Measurements from ENCODE around the gene THRA. TPM values are rescaled to one million over a fixed set of nuclear protein-coding genes. Genes with fewer than 3 reads are reported as not detected.
"Not testable (repeated sequence)": the region's sequence is repeated elsewhere in the genome, so short reads cannot be mapped to it uniquely, and the experiment has no call there.

Gene THRA
- total RNA-seq, 3 donors from 2014 or later (not counting 1 experiment from before 2014, with no cell fraction given) = 40.8 to 55.7 (median 42.3) TPM

GRCh38 chr17:40139566-40140058 lies 76.8 kb downstream of the THRA start:
- ATAC-seq = peak in 2 of 3 donors; percentile 2 to 6
- intact Hi-C loops (cut with micrococcal nuclease) = loop anchor here (1.0 to 5.0 kb wide), 3 partner anchors 26 to 78 kb away; partner anchors contain the start of gene WIPF2
- peak overlapping the region; percentile 94 for H3K27ac ChIP-seq (ENCODE audit: low read length)
- no peaks in the 10 kb centered on the region for H3K27me3 ChIP-seq (ENCODE audit: control insufficient read depth, insufficient read depth, low read length)
- H3K27ac Mint-ChIP-seq = peak overlapping the region; percentile 97
- peaks cover 36% of the 10 kb centered on the region for H3K36me3 ChIP-seq (ENCODE audit: control insufficient read depth, insufficient read depth, low read length)
- H3K4me3 Mint-ChIP-seq = peak overlapping the region; percentile 95
- TF ChIP-seq CTCF (IDR thresholded peaks at IDR 0.05) = no peak
- peaks cover 28 to 34% of the 10 kb centered on the region in 2 donors for H3K4me1 Mint-ChIP-seq
- H3K4me1 ChIP-seq (ENCODE audit: control insufficient read depth, insufficient read depth, low read length) = peaks cover 16% of the 10 kb centered on the region
- no peaks in the 10 kb centered on the region for H3K9me3 ChIP-seq (ENCODE audit: control insufficient read depth, insufficient read depth, low read length)
- no peaks in the 10 kb centered on the region for H3K27me3 Mint-ChIP-seq (ENCODE audit: low read depth in 2 of 2)
- no peak for DNase-seq
- H3K36me3 Mint-ChIP-seq = peaks cover 20% of the 10 kb centered on the region
- no peaks in the 10 kb centered on the region for H3K9me3 Mint-ChIP-seq
- WGBS (ENCODE audit: insufficient coverage) = 24% methylated on average over 14 of the region's 14 CpGs
- H3K4me3 ChIP-seq (ENCODE audit: low read length) = peak overlapping the region; percentile 51

- H3K27ac Mint-ChIP-seq; H3K27me3 Mint-ChIP-seq (ENCODE audit: low read depth in 2 of 2): not testable (repeated sequence)
Observed at GRCh38 chr17:40143166-40143565, 80.4 kb downstream of the THRA start.

More at GRCh38 chr17:40143166-40143565, 80.4 kb downstream of the THRA start:
- not testable (repeated sequence) for H3K4me3 Mint-ChIP-seq; H3K9me3 ChIP-seq (ENCODE audit: control insufficient read depth, insufficient read depth, low read length); H3K27me3 ChIP-seq (ENCODE audit: control insufficient read depth, insufficient read depth, low read length); DNase-seq; H3K9me3 Mint-ChIP-seq; H3K4me3 ChIP-seq (ENCODE audit: low read length); ATAC-seq; H3K27ac ChIP-seq (ENCODE audit: low read length); H3K36me3 Mint-ChIP-seq
- 96% methylated on average over 3 of the region's 3 CpGs for WGBS (ENCODE audit: insufficient coverage)
- peaks cover 31% of the 10 kb centered on the region for H3K36me3 ChIP-seq (ENCODE audit: control insufficient read depth, insufficient read depth, low read length)
- intact Hi-C loops (cut with micrococcal nuclease) = loop anchor here (5.0 kb wide), 1 partner anchor 74 kb away; the partner anchor contains the start of gene WIPF2
- peaks cover 19% of the 10 kb centered on the region for H3K4me1 ChIP-seq (ENCODE audit: control insufficient read depth, insufficient read depth, low read length)
- peaks cover 28 to 49% of the 10 kb centered on the region in 2 donors for H3K4me1 Mint-ChIP-seq

Other genes starting within 250 kb of the THRA start
- 100 to 1,000 TPM; 134 to 162 (median 139) TPM for gene IKZF3, start 198.7 kb upstream of the THRA start, total RNA-seq
- not detected for gene ZPBP2, start 194.8 kb upstream of the THRA start, total RNA-seq
- 10 to 100 TPM; 18.3 to 49.2 (median 21.4) TPM for gene GSDMB, start 144.3 kb upstream of the THRA start, total RNA-seq
- 100 to 1,000 TPM in 1 of 3 donors, 10 to 100 TPM in 2; 61.6 to 121 (median 77.2) TPM for gene ORMDL3, start 135.4 kb upstream of the THRA start, total RNA-seq
- gene LRRC3C, start 135.2 kb upstream of the THRA start, total RNA-seq = not detected
- 1 to 10 TPM; 1.1 to 3.2 (median 2.1) TPM for gene GSDMA, start 100.0 kb upstream of the THRA start, total RNA-seq
- gene PSMD3, start 82.2 kb upstream of the THRA start, total RNA-seq = 10 to 100 TPM; 66.1 to 83.8 (median 78.9) TPM
- gene CSF3, start 47.5 kb upstream of the THRA start, total RNA-seq = not detected
- gene MED24, start 8.6 kb upstream of the THRA start, total RNA-seq = 100 to 1,000 TPM; 115 to 141 (median 126) TPM
- 10 to 100 TPM in 1 of 3 donors, 1 to 10 TPM in 2; 8.8 to 10.1 (median 9.9) TPM for gene NR1D1, start 37.6 kb downstream of the THRA start, total RNA-seq
- 100 to 1,000 TPM in 2 of 3 donors, 10 to 100 TPM in 1; 99.0 to 124 (median 110) TPM for gene MSL1, start 59.0 kb downstream of the THRA start, total RNA-seq
- 100 to 1,000 TPM; 178 to 213 (median 187) TPM for gene CASC3, start 77.6 kb downstream of the THRA start, total RNA-seq
- gene RAPGEFL1, start 114.5 kb downstream of the THRA start, total RNA-seq = 1 to 10 TPM; 4.7 to 9.0 (median 6.7) TPM
- gene WIPF2, start 156.3 kb downstream of the THRA start, total RNA-seq = 10 to 100 TPM; 43.2 to 47.4 (median 43.9) TPM
- gene CDC6, start 224.9 kb downstream of the THRA start, total RNA-seq = 1 to 10 TPM; 3.4 to 4.9 (median 3.8) TPM
- gene RARA, start 246.2 kb downstream of the THRA start, total RNA-seq = 10 to 100 TPM; 75.9 to 94.6 (median 79.1) TPM